ENCODE measurements around the gene CFAP68. TPM values are rescaled to one million over a fixed set of nuclear protein-coding genes. Genes with fewer than 3 reads are reported as not detected.

Gene CFAP68
- total RNA-seq, result 27.2 TPM
- long read RNA-seq, partial matches to known transcripts, result 0 of 6 reads
- long read RNA-seq, other reads (novel, unspliced or antisense), result 1 of 6 reads

DNA sequence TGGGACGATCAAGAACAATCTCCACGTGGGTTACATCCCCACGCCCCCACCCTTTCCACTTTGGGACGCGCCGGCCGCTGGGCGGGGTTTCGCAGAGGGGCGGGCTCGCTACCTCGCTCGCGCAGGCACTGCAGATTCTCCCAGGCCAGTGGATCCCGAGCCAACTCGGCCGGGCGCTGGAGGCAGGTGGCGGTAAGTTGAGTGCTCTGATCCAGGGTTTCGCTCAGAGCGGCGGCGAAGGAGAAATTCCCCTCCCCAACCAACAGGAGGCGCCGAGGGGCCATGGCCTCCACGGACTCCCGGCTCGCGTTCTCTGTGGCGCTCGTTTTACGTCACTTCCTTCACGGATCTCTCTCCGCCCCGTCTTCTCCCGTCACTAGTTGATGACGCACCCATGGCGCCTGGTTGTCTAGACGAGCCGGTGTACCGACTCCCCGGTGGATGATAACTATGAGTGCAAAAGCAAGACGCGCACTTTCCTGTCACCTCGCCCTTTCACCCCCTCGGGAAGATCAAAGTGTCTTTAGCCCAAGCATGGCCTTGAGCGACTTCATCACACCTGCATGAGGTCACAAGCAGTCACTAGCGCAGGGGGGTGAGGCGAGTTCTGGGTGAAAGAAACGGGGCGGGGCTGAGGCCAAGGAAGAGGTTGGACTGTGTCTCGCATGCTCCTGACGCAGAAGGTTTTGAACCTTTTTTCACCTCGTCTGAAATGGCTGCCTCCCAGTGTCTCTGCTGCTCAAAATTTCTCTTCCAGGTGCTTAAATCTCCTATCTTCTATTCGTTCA, at the start of gene CFAP68, which contains the start of gene FDXACB1:
CFAP68 (plus strand) TSS at position 693 of the 788 bp plus-strand sequence; CDS start at position 713, 20 bp downstream.
FDXACB1 (minus strand) TSS at position 317 of the 788 bp plus-strand sequence; CDS start at position 284, 33 bp downstream.
- peak; percentile 98 for DNase-seq (ENCODE audit: missing footprints)
- peak; percentile 95 for ATAC-seq
- intact Hi-C loops (cut with DNase I), result loop anchor here (1.0 to 2.0 kb wide), 5 partner anchors 33 to 208 kb away; partner anchors contain the start of genes DLAT, HSPB2, SDHD and TIMM8B

GRCh38 chr11:111833524-111833923, 45.8 kb upstream of the CFAP68 start:
- DNase-seq (ENCODE audit: missing footprints) (no peak), ATAC-seq (no peak)
- intact Hi-C loops (cut with DNase I), result no loop called here

- no peak for DNase-seq (ENCODE audit: missing footprints)
- intact Hi-C loops (cut with DNase I), result no loop called here
- ATAC-seq, result no peak
These were observed 44.7 kb upstream of the CFAP68 start for GRCh38 chr11:111834432-111835163.

DNA sequence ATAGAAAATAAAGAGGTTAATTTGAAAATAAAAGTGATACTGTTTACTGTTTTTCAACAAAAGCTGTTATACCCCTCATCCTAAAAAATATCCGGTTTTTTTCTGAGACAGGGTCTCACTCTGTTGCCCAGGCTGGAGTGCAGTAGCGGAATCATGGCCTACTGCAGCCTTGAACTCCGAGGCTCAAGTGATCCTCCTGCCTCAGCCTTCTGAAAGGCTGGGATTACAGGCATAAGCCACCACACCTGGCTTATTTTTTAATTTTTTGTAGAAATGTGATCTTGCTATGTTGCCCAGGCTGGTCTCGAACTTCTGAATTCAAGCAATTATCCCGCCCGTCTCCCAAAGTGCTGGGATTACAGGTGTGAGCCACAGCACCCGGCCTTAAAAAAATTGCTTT, 43.7 kb upstream of the CFAP68 start:
- DNase-seq (ENCODE audit: missing footprints) (no peak), ATAC-seq (no peak)
- intact Hi-C loops (cut with DNase I), result no loop called here

DNA sequence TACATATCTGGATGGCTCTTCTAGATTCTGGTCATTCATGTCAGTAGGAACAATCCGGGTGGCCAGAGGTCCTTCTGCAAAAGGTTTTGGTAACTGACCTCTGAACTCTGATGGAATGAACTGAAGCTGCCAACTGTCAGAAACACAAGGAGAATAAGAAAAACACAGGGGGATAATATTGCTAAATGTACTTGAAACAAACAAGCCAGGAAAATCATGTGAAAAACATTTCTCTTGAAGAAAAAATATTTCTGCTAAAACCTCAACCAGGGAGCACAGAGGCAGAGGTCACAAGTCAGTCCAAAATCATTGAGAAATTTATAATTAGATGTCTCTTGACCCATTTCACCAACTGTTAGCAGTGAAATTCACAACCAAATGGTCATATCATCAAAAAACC, 43.2 kb upstream of the CFAP68 start:
- DNase-seq (ENCODE audit: missing footprints) (no peak), ATAC-seq (no peak)
- intact Hi-C loops (cut with DNase I), result no loop called here

DNA sequence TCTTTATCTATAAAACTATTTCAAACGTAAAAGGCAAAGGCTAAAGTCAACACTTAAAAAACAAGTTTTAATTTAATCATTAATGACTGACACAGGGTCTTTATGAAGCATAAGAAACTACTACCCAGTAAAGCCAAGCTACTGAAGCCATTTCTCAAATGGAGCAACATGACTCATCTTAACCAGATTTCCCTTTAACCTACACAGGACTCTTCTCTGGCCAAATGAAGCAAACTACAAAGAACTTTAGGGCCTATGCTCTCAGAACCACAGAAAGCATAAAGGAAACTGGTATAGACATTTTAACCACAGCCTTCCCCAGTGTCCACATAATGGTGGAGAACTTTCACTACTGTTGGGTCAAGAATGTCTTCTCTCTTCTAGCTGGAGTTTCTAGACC, 42.6 kb upstream of the CFAP68 start:
- intact Hi-C loops (cut with DNase I), result no loop called here
- ATAC-seq (no peak), DNase-seq (ENCODE audit: missing footprints) (no peak)

GRCh38 chr11:111837366-111837891, 41.9 kb upstream of the CFAP68 start:
- intact Hi-C loops (cut with DNase I), result no loop called here
- no peak for ATAC-seq
- no peak for DNase-seq (ENCODE audit: missing footprints)

DNA sequence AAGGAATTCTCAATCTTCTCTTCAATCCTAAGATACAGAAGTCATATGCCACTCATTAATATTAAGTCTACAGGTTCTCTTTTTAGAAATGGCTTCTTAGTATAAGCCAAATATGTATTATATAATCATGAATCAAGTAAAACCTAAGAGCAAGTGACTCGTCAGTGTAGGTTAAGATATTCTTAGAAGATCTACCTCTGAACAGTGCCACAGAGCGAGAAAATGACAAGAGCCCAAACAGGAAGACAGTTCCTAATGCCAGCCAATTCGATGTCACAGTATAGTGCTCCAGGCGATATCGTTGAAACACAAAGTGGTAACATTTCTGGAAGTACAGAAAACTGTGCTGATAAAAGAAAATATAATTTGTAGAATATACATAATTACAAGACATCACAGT, 41.3 kb upstream of the CFAP68 start:
- ATAC-seq, result no peak
- no peak for DNase-seq (ENCODE audit: missing footprints)
- intact Hi-C loops (cut with DNase I), result no loop called here

DNA sequence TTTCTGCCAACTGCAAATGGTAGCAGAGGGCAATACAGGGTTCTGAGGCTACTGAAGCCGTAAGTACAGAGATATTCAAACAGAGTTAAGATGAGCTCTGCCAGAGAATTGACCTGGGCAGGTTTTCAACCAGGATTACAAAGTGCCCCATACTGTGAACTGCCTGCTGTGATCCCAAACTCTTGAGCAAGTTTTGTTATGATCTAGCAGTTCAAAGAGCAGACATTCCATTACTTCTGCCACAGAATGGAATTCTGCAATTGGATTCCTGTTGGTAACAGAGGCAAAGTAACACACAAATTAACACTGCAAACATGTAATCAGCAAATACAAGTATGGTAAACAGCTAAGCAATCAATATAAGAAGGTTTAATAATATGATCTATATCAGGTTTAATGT, 39.2 kb upstream of the CFAP68 start:
- ATAC-seq (no peak), DNase-seq (ENCODE audit: missing footprints) (no peak)
- intact Hi-C loops (cut with DNase I), result loop anchor here (2.0 to 10.0 kb wide), 3 partner anchors 63 to 385 kb away; no protein-coding TSS in a partner anchor

GRCh38 chr11:111841370-111842053, 37.8 kb upstream of the CFAP68 start:
- ATAC-seq (peak; percentile 88), DNase-seq (ENCODE audit: missing footprints) (peak; percentile 91)
- intact Hi-C loops (cut with DNase I), result loop anchor here (1.0 to 10.0 kb wide), 5 partner anchors 65 to 387 kb away; partner anchors contain the start of gene SIK2

- intact Hi-C loops (cut with DNase I), result loop anchor here (5.0 to 10.0 kb wide), 2 partner anchors 256 to 389 kb away; no protein-coding TSS in a partner anchor
- DNase-seq (ENCODE audit: missing footprints) (no peak), ATAC-seq (no peak)
These were observed 35.7 kb upstream of the CFAP68 start for GRCh38 chr11:111843661-111844060.

DNA sequence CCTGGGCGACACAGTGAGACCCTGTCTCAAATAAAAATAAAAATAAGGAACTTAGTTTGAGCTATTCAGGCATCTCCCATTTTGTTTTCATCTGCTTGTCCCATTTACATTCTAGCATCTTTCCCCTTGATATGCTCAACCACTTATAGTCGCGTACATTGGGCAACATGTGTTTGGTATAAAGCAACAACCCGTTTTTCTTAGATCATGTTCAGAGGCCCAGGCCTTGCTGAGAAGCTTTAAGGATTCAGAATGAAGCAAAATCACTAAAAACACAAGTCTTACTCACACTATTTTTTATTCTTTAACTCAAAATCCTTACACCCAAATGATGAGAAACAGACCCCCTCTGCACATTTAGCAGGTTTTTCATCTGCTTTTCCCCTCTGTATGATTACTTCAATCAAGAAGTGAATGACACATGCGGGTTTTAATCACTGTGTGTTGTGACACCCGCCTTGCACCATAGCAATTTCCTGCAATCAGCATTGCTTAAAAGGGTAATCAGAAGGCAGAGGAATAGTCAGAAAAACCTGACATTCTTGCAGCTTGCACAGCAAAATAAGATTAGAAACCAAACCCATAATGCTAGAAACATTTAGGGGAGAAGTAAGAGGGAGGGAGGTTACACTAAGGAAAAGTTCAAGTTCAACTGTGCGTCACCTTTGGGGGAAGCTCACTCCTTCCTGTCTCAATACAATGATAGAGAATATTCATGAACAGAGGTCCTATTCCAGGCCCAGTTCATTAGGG, 33.9 kb upstream of the CFAP68 start:
- intact Hi-C loops (cut with DNase I), result loop anchor here (10.0 kb wide), 1 partner anchor 391 kb away; no protein-coding TSS in a partner anchor
- DNase-seq (ENCODE audit: missing footprints) (no peak), ATAC-seq (no peak)

GRCh38 chr11:111846063-111846462, 33.3 kb upstream of the CFAP68 start:
- DNase-seq (ENCODE audit: missing footprints), result no peak
- intact Hi-C loops (cut with DNase I), result loop anchor here (10.0 kb wide), 1 partner anchor 391 kb away; no protein-coding TSS in a partner anchor
- no peak for ATAC-seq

DNA sequence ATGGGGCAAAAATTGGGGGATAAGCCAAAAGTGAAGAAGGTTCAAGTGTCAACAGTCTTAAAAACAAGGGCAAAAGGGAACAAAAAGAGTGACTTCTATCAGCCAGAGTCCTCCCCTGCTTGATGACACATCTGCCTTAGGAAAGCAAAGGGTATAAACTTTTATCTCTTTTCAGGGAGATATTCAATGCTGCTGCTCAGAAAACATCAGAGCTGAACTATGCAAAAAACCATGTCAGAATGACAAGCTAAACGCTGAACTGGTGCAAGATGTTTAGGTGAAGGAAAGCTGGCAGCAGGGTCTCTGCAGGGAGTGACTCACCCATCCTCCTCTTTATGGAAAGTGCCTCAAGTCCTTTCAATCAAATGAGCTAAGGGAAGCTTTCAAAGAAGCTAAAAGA, 32.7 kb upstream of the CFAP68 start:
- intact Hi-C loops (cut with DNase I), result loop anchor here (10.0 kb wide), 1 partner anchor 392 kb away; no protein-coding TSS in a partner anchor
- no peak for ATAC-seq

GRCh38 chr11:111849631-111850030, 29.7 kb upstream of the CFAP68 start:
- DNase-seq (ENCODE audit: missing footprints), result no peak
- intact Hi-C loops (cut with DNase I), result loop anchor here (10.0 kb wide), 1 partner anchor 395 kb away; no protein-coding TSS in a partner anchor
- no peak for ATAC-seq

More for the DNA sequence above, 32.7 kb upstream of the CFAP68 start:
- no peak for DNase-seq (ENCODE audit: missing footprints)

- intact Hi-C loops (cut with DNase I), result no loop called here
- no peak for DNase-seq (ENCODE audit: missing footprints)
- ATAC-seq, result no peak
These were observed 28.3 kb upstream of the CFAP68 start for GRCh38 chr11:111851067-111851466.

- intact Hi-C loops (cut with DNase I), result no loop called here
- no peak for DNase-seq (ENCODE audit: missing footprints)
- no peak for ATAC-seq
These were observed 27.7 kb upstream of the CFAP68 start for GRCh38 chr11:111851636-111852035.

DNA sequence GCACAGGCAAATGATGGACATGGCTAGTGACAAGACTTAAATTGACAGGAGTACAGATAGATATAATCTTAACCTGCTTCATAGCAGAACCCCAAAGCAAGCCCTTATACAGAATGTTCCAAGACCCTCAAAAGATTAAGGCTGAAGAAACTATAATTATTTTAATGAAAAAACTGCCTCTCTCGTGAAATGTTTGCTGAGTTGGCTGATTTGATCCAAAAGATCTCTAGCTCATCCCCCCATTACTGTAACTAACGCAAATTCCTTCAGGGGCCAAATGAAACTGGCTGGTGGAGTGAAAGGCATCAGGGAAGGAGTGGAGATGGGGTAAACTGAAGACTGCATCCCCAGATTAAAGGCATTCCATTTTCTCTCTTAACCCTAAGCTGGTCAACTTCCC, 27.2 kb upstream of the CFAP68 start:
- DNase-seq (ENCODE audit: missing footprints) (no peak), ATAC-seq (no peak)
- intact Hi-C loops (cut with DNase I), result no loop called here

All from Right ventricle myocardium inferior (tissue), 1 donor.